HL-60 (cell line): ENCODE measurements around the gene KCNK17.

ENCODE experiments used
- CTCF ChIP-seq: IDR thresholded peaks from one replicate; pipeline ENCODE4 v1.5.1; 2011; ENCODE audit warnings: low read length, control low read depth, inconsistent platforms; ENCODE audit not compliant: insufficient read depth
- GABPA ChIP-seq: IDR thresholded peaks from 2 replicates; pipeline ENCODE4 v1.6.1; 2012; ENCODE audit warnings: low read depth
- POLR2AphosphoS5 ChIP-seq: IDR thresholded peaks from 2 replicates; pipeline ENCODE4 v1.6.1; 2012; ENCODE audit warnings: low read depth
- REST ChIP-seq: IDR thresholded peaks from 2 replicates; pipeline ENCODE4 v1.6.1; 2012; ENCODE audit warnings: low read depth; ENCODE audit not compliant: insufficient replicate concordance
- SPI1 ChIP-seq: IDR thresholded peaks from 2 replicates; pipeline ENCODE4 v1.6.1; 2012; ENCODE audit warnings: low read depth, mild to moderate bottlenecking, borderline replicate concordance

GRCh38 chr6:39301606-39302005 is 12.6 kb downstream of the KCNK17 start:
- TF ChIP-seq CTCF = no peak
- no peak for TF ChIP-seq POLR2AphosphoS5
- TF ChIP-seq REST = no peak
- no peak for TF ChIP-seq GABPA
- TF ChIP-seq SPI1 = no peak
